Gastrocnemius medialis (tissue), 4 donors: Measurements from ENCODE around the gene ZNF580.

ENCODE experiments used
- CTCF ChIP-seq, 5 experiments: fragments of 450-650 bp in 3 of 5; fragments of 200-600 bp in 2 of 5; sonication (generic) in 2 of 5; IDR thresholded peaks in 4 of 5; conservative IDR thresholded peaks in 1 of 5; 1 replicate in 4 of 5; 2 replicates in 1 of 5; pipeline ENCODE4 v1.5.1; 2016 to 2019; ENCODE audit warnings: antibody characterized with exemption in 5 of 5, mild to moderate bottlenecking in 3 of 5, moderate library complexity in 3 of 5
- POLR2A ChIP-seq, 2 donors: fragments of 450-650 bp; IDR thresholded peaks; one replicate each; pipeline ENCODE4 v1.6.1; 2017; ENCODE audit warnings: antibody characterized with exemption in 2 of 2, mild to moderate bottlenecking in 2 of 2, moderate library complexity in 2 of 2

- peak in 1 of 5 experiments; percentile 22 for TF ChIP-seq CTCF (IDR thresholded peaks at IDR 0.05 in 4 of 5, conservative IDR thresholded peaks at IDR 0.05 in 1 of 5)
- TF ChIP-seq POLR2A (IDR thresholded peaks at IDR 0.05) = peak in 1 of 2 donors; percentile 28
These were observed 40.8 kb upstream of the ZNF580 start, which contains the start of gene ZNF524 for GRCh38 chr19:55599842-55600661.
